ENCODE data around the gene PLXNA4.

PLXNA4 gene

GRCh38 chr7:132347123-132347522 is 229.1 kb downstream of the PLXNA4 start:
- ChIA-PET CTCF (no interaction called here), POLR2A (interaction anchor here (0.9 kb wide), 1 partner anchor 9 kb away, joined by 3 read pairs; no protein-coding TSS in a partner anchor)
- Histone ChIP-seq H3K4me1 (ENCODE audit: control insufficient read depth, insufficient read depth, low read length) (no peaks in the 10 kb centered on the region), H3K9me3 (ENCODE audit: control insufficient read depth, insufficient read depth, low read depth, low read length) (no peaks in the 10 kb centered on the region), H3K27ac (ENCODE audit: extremely low read depth, low read depth, low read length) (no peak overlapping the region), H3K36me3 (ENCODE audit: control insufficient read depth in 2 of 2, insufficient read depth in 1 of 2, low read length in 2 of 2) (no peaks in the 10 kb centered on the region), H3K4me3 (ENCODE audit: low read depth, low read length) (no peak overlapping the region)
- no peak for TF ChIP-seq ZNF223 (tag by site-specific recombination; IDR thresholded peaks at IDR 0.05)
- TF ChIP-seq PRDM6 (tag by site-specific recombination; IDR thresholded peaks at IDR 0.05), result no peak
- TF ChIP-seq, protein P1, sequence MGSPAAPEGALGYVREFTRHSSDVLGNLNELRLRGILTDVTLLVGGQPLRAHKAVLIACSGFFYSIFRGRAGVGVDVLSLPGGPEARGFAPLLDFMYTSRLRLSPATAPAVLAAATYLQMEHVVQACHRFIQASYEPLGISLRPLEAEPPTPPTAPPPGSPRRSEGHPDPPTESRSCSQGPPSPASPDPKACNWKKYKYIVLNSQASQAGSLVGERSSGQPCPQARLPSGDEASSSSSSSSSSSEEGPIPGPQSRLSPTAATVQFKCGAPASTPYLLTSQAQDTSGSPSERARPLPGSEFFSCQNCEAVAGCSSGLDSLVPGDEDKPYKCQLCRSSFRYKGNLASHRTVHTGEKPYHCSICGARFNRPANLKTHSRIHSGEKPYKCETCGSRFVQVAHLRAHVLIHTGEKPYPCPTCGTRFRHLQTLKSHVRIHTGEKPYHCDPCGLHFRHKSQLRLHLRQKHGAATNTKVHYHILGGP (tag by site-specific recombination; IDR thresholded peaks at IDR 0.05), result no peak
- TF ChIP-seq ZNF274 (IDR thresholded peaks at IDR 0.05; ENCODE audit: low read length), result no peak
- TF ChIP-seq ZNF274 (tag by site-specific recombination; IDR thresholded peaks at IDR 0.05; ENCODE audit: borderline replicate concordance), result no peak
- TF ChIP-seq ZNF423 (tag by site-specific recombination; IDR thresholded peaks at IDR 0.05), result no peak
- no peak for TF ChIP-seq PRDM1 (tag by site-specific recombination; IDR thresholded peaks at IDR 0.05)
- no peak for TF ChIP-seq ZNF266 (tag by site-specific recombination; IDR thresholded peaks at IDR 0.05; ENCODE audit: low read depth)
- TF ChIP-seq ZNF792 (tag by site-specific recombination; IDR thresholded peaks at IDR 0.05), result no peak

- H3K4me1 ChIP-seq (ENCODE audit: control insufficient read depth, insufficient read depth, low read length), result no peaks in the 10 kb centered on the region
- no peak for TF ChIP-seq ZNF37A (tag by site-specific recombination; IDR thresholded peaks at IDR 0.05)
- no peak overlapping the region for H3K27ac ChIP-seq (ENCODE audit: extremely low read depth, low read depth, low read length)
- no peak overlapping the region for H3K4me3 ChIP-seq (ENCODE audit: low read depth, low read length)
- H3K9me3 ChIP-seq (ENCODE audit: control insufficient read depth, insufficient read depth, low read depth, low read length), result no peaks in the 10 kb centered on the region
- POLR2A ChIA-PET, result no interaction called here
- CTCF ChIA-PET, result interaction anchor here (0.5 kb wide), 1 partner anchor 13 kb away, joined by 4 read pairs; no protein-coding TSS in a partner anchor
- H3K36me3 ChIP-seq (ENCODE audit: control insufficient read depth in 2 of 2, insufficient read depth in 1 of 2, low read length in 2 of 2), result no peaks in the 10 kb centered on the region
Measured at GRCh38 chr7:132345543-132346129, 230.6 kb downstream of the PLXNA4 start.

GRCh38 chr7:132345030-132345429 is 231.2 kb downstream of the PLXNA4 start:
- Histone ChIP-seq H3K4me1 (ENCODE audit: control insufficient read depth, insufficient read depth, low read length) (no peaks in the 10 kb centered on the region), H3K9me3 (ENCODE audit: control insufficient read depth, insufficient read depth, low read depth, low read length) (no peaks in the 10 kb centered on the region), H3K36me3 (ENCODE audit: control insufficient read depth in 2 of 2, insufficient read depth in 1 of 2, low read length in 2 of 2) (no peaks in the 10 kb centered on the region), H3K27ac (ENCODE audit: extremely low read depth, low read depth, low read length) (no peak overlapping the region), H3K4me3 (ENCODE audit: low read depth, low read length) (no peak overlapping the region)
- TF ChIP-seq ZNF362 (tag by site-specific recombination; IDR thresholded peaks at IDR 0.05) (no peak), ZNF777 (tag by site-specific recombination; IDR thresholded peaks at IDR 0.05; ENCODE audit: borderline replicate concordance) (no peak), EGR2 (tag by site-specific recombination; IDR thresholded peaks at IDR 0.05; ENCODE audit: low read depth) (no peak), ZNF792 (tag by site-specific recombination; IDR thresholded peaks at IDR 0.05) (no peak), ZFP41 (tag by site-specific recombination; IDR thresholded peaks at IDR 0.05; ENCODE audit: borderline replicate concordance) (no peak), ZBTB1 (tag by site-specific recombination; IDR thresholded peaks at IDR 0.05) (no peak), TRIM28 (IDR thresholded peaks at IDR 0.05; ENCODE audit: borderline replicate concordance, low read length) (no peak), ZNF174 (tag by site-specific recombination; IDR thresholded peaks at IDR 0.05) (no peak), ZNF132 (tag by site-specific recombination; IDR thresholded peaks at IDR 0.05; ENCODE audit: borderline replicate concordance) (no peak), ZXDB (tag by site-specific recombination; IDR thresholded peaks at IDR 0.05) (no peak), OSR2 (tag by site-specific recombination; IDR thresholded peaks at IDR 0.05) (no peak), ZNF510 (tag by site-specific recombination; IDR thresholded peaks at IDR 0.05; ENCODE audit: insufficient replicate concordance) (no peak), KLF10 (tag by site-specific recombination; IDR thresholded peaks at IDR 0.05) (no peak)
- ChIA-PET POLR2A (interaction anchor here (0.5 kb wide), 1 partner anchor 630 kb away, joined by 3 read pairs; no protein-coding TSS in a partner anchor), CTCF (no interaction called here)

Measured in HEK293 (cell line).